HG02938 (cell line): Measurements from ENCODE around the gene KTI12.
"Not testable (repeated sequence)": the region's sequence is repeated elsewhere in the genome, so short reads cannot be mapped to it uniquely, and the experiment has no call there.

Experiments used
- ATAC-seq: cut with Tn5 transposase; IDR thresholded peaks from one replicate; pipeline ENCODE4 v1.9.1; 2021; ENCODE audit warnings: mild to moderate bottlenecking, moderate library complexity; ENCODE audit not compliant: unreplicated experiment

Gene KTI12

GRCh38 chr1:52033190-52034049 is at the start of gene KTI12:
TSS of gene KTI12 (minus strand) at chr1:52033810. CDS start at chr1:52033761, 49 bp downstream.
- ATAC-seq = peak; percentile 76

GRCh38 chr1:52080014-52080415 is 46.4 kb upstream of the KTI12 start:
- no peak for ATAC-seq

GRCh38 chr1:52077277-52077676 is 43.7 kb upstream of the KTI12 start:
- not testable (repeated sequence) for ATAC-seq

- ATAC-seq = no peak
These were observed 38.7 kb upstream of the KTI12 start for GRCh38 chr1:52072291-52072690.

GRCh38 chr1:52070704-52071103 is 37.1 kb upstream of the KTI12 start:
- ATAC-seq = no peak

- no peak for ATAC-seq
These were observed 29.6 kb upstream of the KTI12 start for GRCh38 chr1:52063192-52063591.

GRCh38 chr1:52060822-52061221 is 27.2 kb upstream of the KTI12 start:
- ATAC-seq = no peak

- no peak for ATAC-seq
These were observed 26.3 kb upstream of the KTI12 start for GRCh38 chr1:52059888-52060287.

- no peak for ATAC-seq
These were observed 25.7 kb upstream of the KTI12 start for GRCh38 chr1:52059321-52059720.

- no peak for ATAC-seq
These were observed 24.3 kb upstream of the KTI12 start for GRCh38 chr1:52057876-52058415.

- ATAC-seq = no peak
These were observed 23.6 kb upstream of the KTI12 start for GRCh38 chr1:52057255-52057654.

- ATAC-seq = peak; percentile 39
These were observed 23.3 kb upstream of the KTI12 start for GRCh38 chr1:52056937-52057231.

- peak; percentile 79 for ATAC-seq
These were observed 22.7 kb upstream of the KTI12 start, which contains the start of gene BTF3L4 for GRCh38 chr1:52056163-52056936. TSS of gene BTF3L4 (plus strand) at chr1:52056295. CDS start at chr1:52059848, 3,553 bp downstream.

- no peak for ATAC-seq
These were observed 22.2 kb upstream of the KTI12 start for GRCh38 chr1:52055866-52056162.

- peak; percentile 33 for ATAC-seq
These were observed 21.7 kb upstream of the KTI12 start, which contains the start of gene TXNDC12 for GRCh38 chr1:52055066-52055865. TSS of gene TXNDC12 (minus strand) at chr1:52055191. CDS start at chr1:52055096, 95 bp downstream.

GRCh38 chr1:52054496-52055065 is 21.0 kb upstream of the KTI12 start:
- no peak for ATAC-seq

GRCh38 chr1:52053862-52054261 is 20.3 kb upstream of the KTI12 start:
- ATAC-seq = no peak

- ATAC-seq = not testable (repeated sequence)
These were observed 15.7 kb upstream of the KTI12 start for GRCh38 chr1:52049337-52049736.

- not testable (repeated sequence) for ATAC-seq
These were observed 12.1 kb upstream of the KTI12 start for GRCh38 chr1:52045666-52046195.

GRCh38 chr1:52045236-52045635 is 11.6 kb upstream of the KTI12 start:
- ATAC-seq = no peak
